Measurements from ENCODE around the gene PLPP1. TPM values are rescaled to one million over a fixed set of nuclear protein-coding genes. Genes with fewer than 3 reads are reported as not detected.
A peak's percentile ranks its signal among the peaks of the same experiment; 100 is the strongest.

PLPP1 gene
- polyA plus RNA-seq, 1 of the 3 experiments (the other 2 are of a cell fraction): 32.8 TPM

DNA sequence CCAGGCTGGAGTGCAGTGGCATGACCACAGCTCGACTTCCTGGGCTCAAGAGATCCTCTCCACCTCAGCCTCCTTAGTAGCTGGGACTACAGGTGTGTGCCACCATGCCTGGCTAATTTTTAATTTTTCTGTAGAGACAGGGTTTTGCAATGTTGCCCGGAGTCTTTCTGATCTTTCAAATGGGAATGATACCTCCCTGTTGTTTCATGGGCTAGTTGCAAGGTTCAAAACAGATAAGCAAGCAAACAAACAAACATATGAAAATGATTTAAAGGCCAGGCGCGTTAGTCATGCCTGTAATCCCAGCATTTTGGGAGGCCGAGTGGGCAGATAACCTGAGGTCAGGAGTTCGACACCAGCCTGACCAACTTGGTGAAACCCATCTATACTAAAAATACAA lies 45.3 kb upstream of the PLPP1 start:
- CTCF ChIA-PET: no interaction called here

DNA sequence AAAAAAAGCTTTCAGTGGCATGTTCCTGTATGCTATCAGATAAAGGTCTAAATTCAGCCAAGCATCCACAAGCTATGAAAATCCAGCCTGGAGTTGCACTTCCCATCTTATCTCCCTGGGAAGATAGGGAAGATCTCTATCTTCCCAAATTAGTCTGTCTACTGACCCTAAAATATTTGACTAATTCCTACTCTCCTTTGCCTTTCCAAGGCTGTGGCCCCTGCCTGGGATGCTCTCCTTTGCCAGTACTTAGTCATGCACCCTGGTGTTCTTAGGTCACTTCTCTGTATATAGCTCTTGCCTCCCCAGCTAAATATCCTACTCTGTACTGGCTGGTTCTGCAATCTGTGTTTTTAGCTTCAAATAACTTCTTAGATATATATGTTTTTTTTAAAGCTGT lies 44.0 kb upstream of the PLPP1 start:
- H3K27ac ChIP-seq (ENCODE audit: low read depth in 2 of 2, low read length in 1 of 2): no peak overlapping the region
- no peaks in the 10 kb centered on the region for H4K20me1 ChIP-seq (ENCODE audit: insufficient read depth)
- no peaks in the 10 kb centered on the region for H3F3A ChIP-seq (replicated peaks; ENCODE audit: insufficient read depth)
- no peaks in the 10 kb centered on the region for H3K9me3 ChIP-seq
- no peak for TF ChIP-seq EZH2phosphoT487 (IDR thresholded peaks at IDR 0.05; ENCODE audit: borderline replicate concordance, low read depth)
- TF ChIP-seq, protein P1, sequence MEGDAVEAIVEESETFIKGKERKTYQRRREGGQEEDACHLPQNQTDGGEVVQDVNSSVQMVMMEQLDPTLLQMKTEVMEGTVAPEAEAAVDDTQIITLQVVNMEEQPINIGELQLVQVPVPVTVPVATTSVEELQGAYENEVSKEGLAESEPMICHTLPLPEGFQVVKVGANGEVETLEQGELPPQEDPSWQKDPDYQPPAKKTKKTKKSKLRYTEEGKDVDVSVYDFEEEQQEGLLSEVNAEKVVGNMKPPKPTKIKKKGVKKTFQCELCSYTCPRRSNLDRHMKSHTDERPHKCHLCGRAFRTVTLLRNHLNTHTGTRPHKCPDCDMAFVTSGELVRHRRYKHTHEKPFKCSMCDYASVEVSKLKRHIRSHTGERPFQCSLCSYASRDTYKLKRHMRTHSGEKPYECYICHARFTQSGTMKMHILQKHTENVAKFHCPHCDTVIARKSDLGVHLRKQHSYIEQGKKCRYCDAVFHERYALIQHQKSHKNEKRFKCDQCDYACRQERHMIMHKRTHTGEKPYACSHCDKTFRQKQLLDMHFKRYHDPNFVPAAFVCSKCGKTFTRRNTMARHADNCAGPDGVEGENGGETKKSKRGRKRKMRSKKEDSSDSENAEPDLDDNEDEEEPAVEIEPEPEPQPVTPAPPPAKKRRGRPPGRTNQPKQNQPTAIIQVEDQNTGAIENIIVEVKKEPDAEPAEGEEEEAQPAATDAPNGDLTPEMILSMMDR (IDR thresholded peaks at IDR 0.05): no peak
- TF ChIP-seq ELF1 (IDR thresholded peaks at IDR 0.05): no peak
- peak; percentile 35 for TF ChIP-seq GATA2 (CRISPR knock-in tag; IDR thresholded peaks at IDR 0.05)
- H3K79me2 ChIP-seq (ENCODE audit: insufficient read depth): no peaks in the 10 kb centered on the region
- H3K9me2 ChIP-seq: no peaks in the 10 kb centered on the region
- H3K4me3 ChIP-seq (ENCODE audit: low read depth in 2 of 2, low read length in 1 of 2): no peak overlapping the region
- no peaks in the 10 kb centered on the region for H3K36me3 ChIP-seq (replicated peaks in 1 of 2; ENCODE audit: control insufficient read depth in 1 of 2, insufficient read depth in 2 of 2, low read length in 1 of 2)
- no peaks in the 10 kb centered on the region; a peak in 1 of 4 replicates for H3K4me1 ChIP-seq (ENCODE audit: control insufficient read depth in 1 of 2, insufficient read depth in 2 of 2, low read depth in 1 of 2, low read length in 1 of 2)
- ChIA-PET POLR2A (no interaction called here), CTCF (no interaction called here)
- H3K27me3 ChIP-seq (ENCODE audit: insufficient read depth): no peaks in the 10 kb centered on the region
- no peak for DNase-seq
- H3K9ac ChIP-seq: no peak overlapping the region
- H2AFZ ChIP-seq (ENCODE audit: low read depth): no peak overlapping the region
- no peak overlapping the region for H3K4me2 ChIP-seq

More for the DNA sequence above, 45.3 kb upstream of the PLPP1 start:
- Histone ChIP-seq H3K27ac (ENCODE audit: low read depth in 2 of 2, low read length in 1 of 2) (no peak overlapping the region), H3F3A (replicated peaks; ENCODE audit: insufficient read depth) (no peaks in the 10 kb centered on the region), H3K36me3 (replicated peaks in 1 of 2; ENCODE audit: control insufficient read depth in 1 of 2, insufficient read depth in 2 of 2, low read length in 1 of 2) (no peaks in the 10 kb centered on the region), H3K9me2 (no peaks in the 10 kb centered on the region), H3K27me3 (ENCODE audit: insufficient read depth) (no peaks in the 10 kb centered on the region), H4K20me1 (ENCODE audit: insufficient read depth) (no peaks in the 10 kb centered on the region), H3K4me3 (ENCODE audit: low read depth in 2 of 2, low read length in 1 of 2) (no peak overlapping the region), H3K4me2 (no peak overlapping the region), H3K9ac (no peak overlapping the region), H3K4me1 (ENCODE audit: control insufficient read depth in 1 of 2, insufficient read depth in 2 of 2, low read depth in 1 of 2, low read length in 1 of 2) (no peaks in the 10 kb centered on the region; a peak in 1 of 4 replicates), H2AFZ (ENCODE audit: low read depth) (no peak overlapping the region), H3K79me2 (ENCODE audit: insufficient read depth) (no peaks in the 10 kb centered on the region), H3K9me3 (no peaks in the 10 kb centered on the region)
- WGBS (ENCODE audit: low lambda C conversion rate): 85% methylated on average over 6 of the region's 6 CpGs
- TF ChIP-seq, protein P1 (IDR thresholded peaks at IDR 0.05): no peak
- TF ChIP-seq, protein P2, sequence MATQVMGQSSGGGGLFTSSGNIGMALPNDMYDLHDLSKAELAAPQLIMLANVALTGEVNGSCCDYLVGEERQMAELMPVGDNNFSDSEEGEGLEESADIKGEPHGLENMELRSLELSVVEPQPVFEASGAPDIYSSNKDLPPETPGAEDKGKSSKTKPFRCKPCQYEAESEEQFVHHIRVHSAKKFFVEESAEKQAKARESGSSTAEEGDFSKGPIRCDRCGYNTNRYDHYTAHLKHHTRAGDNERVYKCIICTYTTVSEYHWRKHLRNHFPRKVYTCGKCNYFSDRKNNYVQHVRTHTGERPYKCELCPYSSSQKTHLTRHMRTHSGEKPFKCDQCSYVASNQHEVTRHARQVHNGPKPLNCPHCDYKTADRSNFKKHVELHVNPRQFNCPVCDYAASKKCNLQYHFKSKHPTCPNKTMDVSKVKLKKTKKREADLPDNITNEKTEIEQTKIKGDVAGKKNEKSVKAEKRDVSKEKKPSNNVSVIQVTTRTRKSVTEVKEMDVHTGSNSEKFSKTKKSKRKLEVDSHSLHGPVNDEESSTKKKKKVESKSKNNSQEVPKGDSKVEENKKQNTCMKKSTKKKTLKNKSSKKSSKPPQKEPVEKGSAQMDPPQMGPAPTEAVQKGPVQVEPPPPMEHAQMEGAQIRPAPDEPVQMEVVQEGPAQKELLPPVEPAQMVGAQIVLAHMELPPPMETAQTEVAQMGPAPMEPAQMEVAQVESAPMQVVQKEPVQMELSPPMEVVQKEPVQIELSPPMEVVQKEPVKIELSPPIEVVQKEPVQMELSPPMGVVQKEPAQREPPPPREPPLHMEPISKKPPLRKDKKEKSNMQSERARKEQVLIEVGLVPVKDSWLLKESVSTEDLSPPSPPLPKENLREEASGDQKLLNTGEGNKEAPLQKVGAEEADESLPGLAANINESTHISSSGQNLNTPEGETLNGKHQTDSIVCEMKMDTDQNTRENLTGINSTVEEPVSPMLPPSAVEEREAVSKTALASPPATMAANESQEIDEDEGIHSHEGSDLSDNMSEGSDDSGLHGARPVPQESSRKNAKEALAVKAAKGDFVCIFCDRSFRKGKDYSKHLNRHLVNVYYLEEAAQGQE (IDR thresholded peaks at IDR 0.05; ENCODE audit: low read depth, low read length): no peak
- TF ChIP-seq, protein P3, sequence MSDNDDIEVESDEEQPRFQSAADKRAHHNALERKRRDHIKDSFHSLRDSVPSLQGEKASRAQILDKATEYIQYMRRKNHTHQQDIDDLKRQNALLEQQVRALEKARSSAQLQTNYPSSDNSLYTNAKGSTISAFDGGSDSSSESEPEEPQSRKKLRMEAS (IDR thresholded peaks at IDR 0.05; ENCODE audit: low read depth): no peak
- TF ChIP-seq EP300 (IDR thresholded peaks at IDR 0.05; ENCODE audit: borderline replicate concordance in 1 of 2, low read depth in 1 of 2, low read length in 1 of 2): no peak
- no peak for TF ChIP-seq ELF1 (IDR thresholded peaks at IDR 0.05)
- TF ChIP-seq RXRA (IDR thresholded peaks at IDR 0.05; ENCODE audit: borderline replicate concordance, low read depth): no peak
- no peak for TF ChIP-seq NRF1 (IDR thresholded peaks at IDR 0.05; ENCODE audit: low read depth, low read length)
- TF ChIP-seq GABPA (IDR thresholded peaks at IDR 0.05; ENCODE audit: low read depth): no peak
- no peak for DNase-seq
- POLR2A ChIA-PET: no interaction called here

All from SK-N-SH (cell line).